Measurements from ENCODE around the gene SBF2. TPM values are rescaled to one million over a fixed set of nuclear protein-coding genes. Genes with fewer than 3 reads are reported as not detected.

Gene SBF2
- total and polyA plus RNA-seq, 2 of the 13 experiments (the other 11 are each of a cell fraction or from before 2014, with no cell fraction given): 24.0 to 45.8 TPM

DNA sequence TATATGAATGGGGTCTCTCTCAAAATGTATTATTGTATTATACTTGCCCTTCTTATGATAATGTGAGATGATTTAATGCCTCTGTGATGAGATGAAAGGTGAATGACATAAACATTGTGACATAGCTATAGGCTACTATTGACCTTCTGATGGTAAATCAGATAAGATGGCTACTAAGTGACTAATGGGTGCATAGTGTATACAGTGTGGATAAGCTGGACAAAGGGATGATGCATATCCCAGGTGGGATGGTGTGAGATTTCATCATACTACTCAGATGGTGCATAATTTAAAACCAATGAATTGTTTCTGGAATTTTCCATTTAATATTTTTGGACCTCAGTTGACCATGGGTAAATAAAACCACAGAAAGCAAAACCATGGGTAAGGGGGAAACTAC, 243.5 kb downstream of the SBF2 start (continued):
- TF ChIP-seq GFI1 (CRISPR knock-in tag; IDR thresholded peaks at IDR 0.05; ENCODE audit: borderline replicate concordance) (no peak), THAP11 (CRISPR knock-in tag; IDR thresholded peaks at IDR 0.05) (peak; percentile 60; the same call in 1 of the 2 replicates), HOXA3 (CRISPR knock-in tag; IDR thresholded peaks at IDR 0.05) (peak; percentile 36; the same call in 1 of the 2 replicates), ZNF274 (CRISPR knock-in tag; IDR thresholded peaks at IDR 0.05) (no peak), ZNF547 (CRISPR knock-in tag; IDR thresholded peaks at IDR 0.05) (no peak), MAF1 (CRISPR knock-in tag; IDR thresholded peaks at IDR 0.05; ENCODE audit: borderline replicate concordance) (no peak), TCF7 (IDR thresholded peaks at IDR 0.05; ENCODE audit: low read depth) (peak; percentile 75), ZNF563 (CRISPR knock-in tag; IDR thresholded peaks at IDR 0.05) (no peak), NR2C2 (CRISPR knock-in tag; IDR thresholded peaks at IDR 0.05; ENCODE audit: borderline replicate concordance) (peak; percentile 60; the same call in 1 of the 2 replicates), ZNF747 (CRISPR knock-in tag; IDR thresholded peaks at IDR 0.05; ENCODE audit: borderline replicate concordance) (no peak), JUNB (CRISPR knock-in tag; IDR thresholded peaks at IDR 0.05; ENCODE audit: borderline replicate concordance) (no peak), CREM (IDR thresholded peaks at IDR 0.05) (peak; percentile 64), CREM (CRISPR knock-in tag; IDR thresholded peaks at IDR 0.05) (no peak)
- TF ChIP-seq, protein P1, sequence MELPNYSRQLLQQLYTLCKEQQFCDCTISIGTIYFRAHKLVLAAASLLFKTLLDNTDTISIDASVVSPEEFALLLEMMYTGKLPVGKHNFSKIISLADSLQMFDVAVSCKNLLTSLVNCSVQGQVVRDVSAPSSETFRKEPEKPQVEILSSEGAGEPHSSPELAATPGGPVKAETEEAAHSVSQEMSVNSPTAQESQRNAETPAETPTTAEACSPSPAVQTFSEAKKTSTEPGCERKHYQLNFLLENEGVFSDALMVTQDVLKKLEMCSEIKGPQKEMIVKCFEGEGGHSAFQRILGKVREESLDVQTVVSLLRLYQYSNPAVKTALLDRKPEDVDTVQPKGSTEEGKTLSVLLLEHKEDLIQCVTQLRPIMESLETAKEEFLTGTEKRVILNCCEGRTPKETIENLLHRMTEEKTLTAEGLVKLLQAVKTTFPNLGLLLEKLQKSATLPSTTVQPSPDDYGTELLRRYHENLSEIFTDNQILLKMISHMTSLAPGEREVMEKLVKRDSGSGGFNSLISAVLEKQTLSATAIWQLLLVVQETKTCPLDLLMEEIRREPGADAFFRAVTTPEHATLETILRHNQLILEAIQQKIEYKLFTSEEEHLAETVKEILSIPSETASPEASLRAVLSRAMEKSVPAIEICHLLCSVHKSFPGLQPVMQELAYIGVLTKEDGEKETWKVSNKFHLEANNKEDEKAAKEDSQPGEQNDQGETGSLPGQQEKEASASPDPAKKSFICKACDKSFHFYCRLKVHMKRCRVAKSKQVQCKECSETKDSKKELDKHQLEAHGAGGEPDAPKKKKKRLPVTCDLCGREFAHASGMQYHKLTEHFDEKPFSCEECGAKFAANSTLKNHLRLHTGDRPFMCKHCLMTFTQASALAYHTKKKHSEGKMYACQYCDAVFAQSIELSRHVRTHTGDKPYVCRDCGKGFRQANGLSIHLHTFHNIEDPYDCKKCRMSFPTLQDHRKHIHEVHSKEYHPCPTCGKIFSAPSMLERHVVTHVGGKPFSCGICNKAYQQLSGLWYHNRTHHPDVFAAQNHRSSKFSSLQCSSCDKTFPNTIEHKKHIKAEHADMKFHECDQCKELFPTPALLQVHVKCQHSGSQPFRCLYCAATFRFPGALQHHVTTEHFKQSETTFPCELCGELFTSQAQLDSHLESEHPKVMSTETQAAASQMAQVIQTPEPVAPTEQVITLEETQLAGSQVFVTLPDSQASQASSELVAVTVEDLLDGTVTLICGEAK (IDR thresholded peaks at IDR 0.05): no peak
- TF ChIP-seq, protein P1 (CRISPR knock-in tag; IDR thresholded peaks at IDR 0.05): no peak
- TF ChIP-seq, protein P2, sequence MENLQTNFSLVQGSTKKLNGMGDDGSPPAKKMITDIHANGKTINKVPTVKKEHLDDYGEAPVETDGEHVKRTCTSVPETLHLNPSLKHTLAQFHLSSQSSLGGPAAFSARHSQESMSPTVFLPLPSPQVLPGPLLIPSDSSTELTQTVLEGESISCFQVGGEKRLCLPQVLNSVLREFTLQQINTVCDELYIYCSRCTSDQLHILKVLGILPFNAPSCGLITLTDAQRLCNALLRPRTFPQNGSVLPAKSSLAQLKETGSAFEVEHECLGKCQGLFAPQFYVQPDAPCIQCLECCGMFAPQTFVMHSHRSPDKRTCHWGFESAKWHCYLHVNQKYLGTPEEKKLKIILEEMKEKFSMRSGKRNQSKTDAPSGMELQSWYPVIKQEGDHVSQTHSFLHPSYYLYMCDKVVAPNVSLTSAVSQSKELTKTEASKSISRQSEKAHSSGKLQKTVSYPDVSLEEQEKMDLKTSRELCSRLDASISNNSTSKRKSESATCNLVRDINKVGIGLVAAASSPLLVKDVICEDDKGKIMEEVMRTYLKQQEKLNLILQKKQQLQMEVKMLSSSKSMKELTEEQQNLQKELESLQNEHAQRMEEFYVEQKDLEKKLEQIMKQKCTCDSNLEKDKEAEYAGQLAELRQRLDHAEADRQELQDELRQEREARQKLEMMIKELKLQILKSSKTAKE (CRISPR knock-in tag; IDR thresholded peaks at IDR 0.05; ENCODE audit: borderline replicate concordance): no peak
